Fibroblast of gingiva (primary cell): Measurements from ENCODE around the gene SIRT7.

Source experiments
- DNase-seq: peaks from one replicate; pipeline ENCODE4 v3.0.0-alpha.2; 2011; ENCODE audit warnings: low read depth

The SIRT7 gene, protein sequence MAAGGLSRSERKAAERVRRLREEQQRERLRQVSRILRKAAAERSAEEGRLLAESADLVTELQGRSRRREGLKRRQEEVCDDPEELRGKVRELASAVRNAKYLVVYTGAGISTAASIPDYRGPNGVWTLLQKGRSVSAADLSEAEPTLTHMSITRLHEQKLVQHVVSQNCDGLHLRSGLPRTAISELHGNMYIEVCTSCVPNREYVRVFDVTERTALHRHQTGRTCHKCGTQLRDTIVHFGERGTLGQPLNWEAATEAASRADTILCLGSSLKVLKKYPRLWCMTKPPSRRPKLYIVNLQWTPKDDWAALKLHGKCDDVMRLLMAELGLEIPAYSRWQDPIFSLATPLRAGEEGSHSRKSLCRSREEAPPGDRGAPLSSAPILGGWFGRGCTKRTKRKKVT

GRCh38 chr17:81917565-81918332 lies at the start of gene SIRT7:
TSS of gene SIRT7 (minus strand) at chr17:81918176. CDS start at chr17:81918131, 45 bp downstream.
- peak; percentile 58 for DNase-seq

DNA sequence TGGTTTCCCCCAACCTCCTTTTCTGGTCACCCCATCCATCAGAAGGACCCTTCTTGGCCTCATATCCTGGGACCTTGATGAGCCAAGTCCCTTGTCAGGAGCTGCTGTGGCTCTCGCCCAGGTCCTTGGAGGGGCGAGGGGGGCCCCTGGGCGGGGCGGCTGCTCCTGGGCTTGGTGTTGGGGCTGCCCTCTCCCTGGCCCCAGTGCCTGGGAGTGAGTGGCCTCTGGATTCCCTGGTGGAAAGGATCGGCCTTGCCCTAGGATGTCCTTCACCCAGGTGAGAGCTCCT lies 49.2 kb upstream of the SIRT7 start:
- DNase-seq = no peak

DNA sequence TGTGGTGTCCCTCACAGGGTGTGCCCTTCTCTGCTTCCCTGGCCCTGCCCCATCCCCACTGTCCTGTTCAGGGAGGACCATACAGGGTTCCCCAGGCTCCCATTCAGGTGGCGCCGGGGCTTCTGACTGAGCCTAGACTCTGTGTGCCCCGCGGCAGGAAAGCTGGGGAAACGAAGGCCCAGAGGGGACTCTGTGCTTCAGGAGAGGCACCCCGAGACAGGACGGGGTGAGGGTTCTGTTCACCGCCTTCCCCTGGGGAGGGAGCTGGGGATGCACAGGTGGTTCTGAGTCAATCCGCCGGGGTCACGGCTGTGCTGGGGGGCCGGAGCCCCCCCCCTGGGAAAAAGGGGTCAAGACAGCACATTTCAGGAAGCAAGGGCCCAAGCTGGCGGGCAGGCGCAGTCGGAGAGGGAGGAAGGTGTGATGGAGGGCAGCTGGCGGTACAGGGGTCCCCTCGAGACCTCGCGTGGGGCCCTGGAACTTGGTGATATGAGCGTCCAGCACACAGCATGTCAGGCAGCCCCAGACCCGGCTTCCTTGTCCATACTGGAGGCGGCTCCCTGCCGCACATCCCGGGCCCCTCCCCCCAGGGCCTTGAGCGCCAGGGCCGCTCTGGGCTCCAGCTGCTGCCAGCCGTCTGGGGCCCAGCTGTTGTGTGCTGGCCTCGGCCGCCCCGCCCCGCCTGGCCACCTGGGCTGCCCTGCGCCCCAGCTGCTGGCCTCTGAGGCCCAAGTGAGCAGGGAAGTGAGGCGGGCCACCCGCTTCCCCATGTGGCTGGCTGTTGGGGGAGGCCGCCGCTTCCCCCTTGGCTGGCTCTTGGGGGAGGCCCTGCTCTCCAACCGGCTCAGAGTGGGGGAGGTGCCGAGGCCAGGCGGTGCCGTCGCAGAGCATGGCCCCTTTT lies 48.6 kb upstream of the SIRT7 start:
- DNase-seq = peak; percentile 37

DNA sequence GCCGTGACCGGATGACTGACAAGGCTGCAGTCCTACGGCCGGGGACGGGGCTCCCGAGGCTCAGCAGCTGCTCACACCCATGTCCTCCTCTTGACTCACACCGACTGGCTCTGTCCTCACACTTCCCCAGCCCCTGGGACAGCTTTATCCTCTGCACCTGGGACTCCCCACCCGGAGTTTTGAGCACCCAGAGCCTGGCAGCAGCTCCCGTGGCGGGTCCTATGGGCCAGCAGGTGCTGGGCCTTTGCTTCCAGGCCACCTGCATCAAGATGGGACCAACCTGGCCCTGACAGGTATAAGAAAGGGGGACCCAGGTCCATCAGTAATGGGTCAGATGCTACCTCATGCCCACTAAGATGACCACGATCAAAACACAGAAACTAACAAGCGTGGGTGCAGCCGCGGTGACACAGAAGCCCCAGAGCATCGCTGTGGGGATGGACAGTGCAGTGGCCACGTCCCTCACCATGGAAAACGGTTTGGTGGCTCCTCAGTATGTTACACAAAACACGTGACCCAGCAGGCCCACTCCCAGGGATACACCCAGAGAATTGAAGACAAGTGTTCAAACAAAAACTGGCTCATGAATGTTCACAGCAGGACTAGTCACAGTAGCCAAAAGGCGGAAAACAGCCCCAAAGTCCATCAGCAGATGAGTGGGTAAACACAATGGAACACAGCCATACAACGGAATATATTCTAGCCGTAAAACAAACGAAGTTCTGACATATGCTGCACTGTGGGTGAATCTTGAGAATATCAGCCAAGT lies 46.3 kb upstream of the SIRT7 start:
- DNase-seq = no peak

GRCh38 chr17:81962499-81963441 lies 44.8 kb upstream of the SIRT7 start:
- no peak for DNase-seq

GRCh38 chr17:81961521-81962498 lies 43.8 kb upstream of the SIRT7 start:
- DNase-seq = no peak

GRCh38 chr17:81961087-81961511 lies 43.1 kb upstream of the SIRT7 start, which contains the start of gene NOTUM:
TSS of gene NOTUM (minus strand) at chr17:81961187. CDS start at chr17:81960909, 278 bp downstream.
- no peak for DNase-seq

DNA sequence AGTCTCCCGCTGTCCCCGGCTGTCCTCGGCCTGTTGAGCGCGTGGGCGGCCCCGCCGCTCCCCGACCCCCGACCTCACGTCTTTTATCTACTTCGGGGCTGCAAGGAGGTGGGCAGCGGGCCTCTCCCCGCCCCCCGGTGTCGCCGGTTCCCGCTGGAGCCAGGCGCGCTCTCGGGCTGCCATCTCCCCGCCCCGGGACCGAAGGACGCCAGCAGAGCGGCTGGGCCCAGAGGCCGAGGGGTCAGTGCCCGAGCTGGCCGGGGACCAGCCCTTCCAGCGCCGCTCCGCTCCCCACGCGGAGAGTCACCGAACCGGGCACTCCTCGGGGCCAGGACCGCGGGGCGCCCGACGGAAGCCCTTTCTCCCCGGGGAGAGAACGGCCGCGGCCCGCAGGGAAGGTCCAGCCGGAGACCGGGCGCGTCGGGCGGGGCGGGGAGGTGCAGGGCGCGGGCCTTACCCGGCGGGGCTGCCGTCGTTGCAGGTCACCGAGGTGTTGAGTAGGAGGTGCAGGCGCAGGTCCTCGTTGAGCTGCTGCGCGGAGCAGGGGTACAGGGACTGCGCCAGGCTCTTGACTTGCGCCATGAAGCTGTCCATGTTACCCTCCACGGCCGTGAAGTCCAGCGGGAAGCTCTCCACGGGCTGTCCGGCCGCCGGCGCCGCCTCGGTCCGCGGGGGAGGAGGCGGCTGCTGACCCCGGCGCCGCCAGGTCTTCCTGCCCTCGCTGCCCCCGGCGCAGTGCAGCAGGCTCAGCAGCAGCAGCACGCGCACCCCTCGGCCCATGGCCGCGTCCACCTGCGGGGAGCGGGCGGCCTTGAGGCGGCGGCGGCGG lies 42.4 kb upstream of the SIRT7 start:
- no peak for DNase-seq

DNA sequence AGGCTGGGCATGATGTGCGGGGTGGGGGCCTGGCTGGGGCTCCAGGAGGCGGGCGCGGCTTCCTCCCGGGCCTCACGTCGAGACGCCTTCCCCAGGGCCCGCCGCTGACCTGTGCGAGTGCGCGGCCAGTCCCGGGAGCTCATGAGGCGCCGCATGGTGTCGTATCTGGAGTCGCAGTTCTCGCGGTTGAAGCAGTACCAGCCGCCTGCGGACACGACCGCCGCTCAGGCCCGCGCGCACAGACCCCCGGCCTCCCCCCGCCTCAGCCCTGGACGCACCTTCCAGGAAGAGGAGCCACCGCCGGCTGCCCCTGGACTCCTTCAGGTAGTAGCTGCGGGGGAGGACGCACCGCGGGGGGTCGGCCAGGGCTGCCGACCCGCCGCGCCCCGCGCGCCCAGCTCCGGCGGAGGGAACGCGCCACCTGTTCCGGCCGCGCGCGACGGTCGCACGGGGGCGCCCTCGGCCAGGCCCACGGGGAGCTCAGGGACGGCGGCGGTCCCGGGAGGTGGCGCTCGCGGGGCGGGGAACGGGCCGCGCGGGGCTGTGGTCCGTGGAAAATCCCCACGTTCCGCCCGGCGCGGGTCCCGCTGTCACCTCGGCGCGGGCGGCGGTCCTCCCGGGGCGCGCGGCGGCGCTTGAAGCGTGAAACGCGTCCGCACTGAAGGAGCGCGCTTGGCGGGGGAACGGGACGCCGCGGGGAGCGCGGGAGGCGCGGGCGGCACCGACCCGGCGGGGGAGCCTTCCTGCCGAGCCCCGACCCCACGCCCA lies 41.6 kb upstream of the SIRT7 start:
- DNase-seq = no peak

- no peak for DNase-seq
Observed at GRCh38 chr17:81958633-81959342, 40.8 kb upstream of the SIRT7 start.

GRCh38 chr17:81957691-81958432 lies 39.9 kb upstream of the SIRT7 start:
- DNase-seq = no peak

- no peak for DNase-seq
Observed at GRCh38 chr17:81956607-81957589, 38.9 kb upstream of the SIRT7 start.

DNA sequence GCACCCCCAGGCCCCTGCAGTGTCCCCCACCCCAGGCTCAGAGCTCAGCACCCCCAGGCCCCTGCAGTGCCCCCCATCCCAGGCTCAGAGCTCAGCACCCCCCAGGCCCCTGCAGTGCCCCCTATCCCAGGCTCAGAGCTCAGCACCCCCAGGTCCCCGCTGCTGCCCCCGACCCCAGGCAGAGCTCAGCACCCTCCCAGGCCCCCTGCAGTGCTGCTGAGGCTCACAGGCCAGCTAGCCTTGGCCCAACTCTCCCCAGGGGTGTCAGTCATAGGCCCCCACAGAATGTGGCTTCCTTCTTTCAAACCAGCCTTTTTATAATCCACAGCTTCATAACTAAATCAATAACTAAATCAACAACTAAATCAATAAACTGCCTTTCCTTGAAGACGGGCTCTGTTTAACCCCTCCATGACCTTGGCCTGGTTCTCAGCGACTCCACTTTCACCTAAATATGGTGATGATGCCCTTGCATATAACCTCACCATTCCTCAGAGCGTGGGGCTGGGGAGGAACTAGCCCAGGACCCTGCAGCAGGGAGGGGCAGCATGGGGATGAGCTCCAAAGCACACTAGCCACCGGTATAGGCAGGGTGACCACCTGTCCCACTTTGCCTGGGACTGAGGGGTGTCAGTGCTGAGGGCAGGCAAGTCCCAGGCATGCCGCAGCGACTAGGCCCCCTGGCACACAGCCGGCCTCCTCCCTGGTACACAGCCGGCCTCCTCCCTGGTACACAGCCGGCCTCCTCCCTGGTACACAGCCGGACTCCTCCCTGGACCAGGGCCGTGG lies 38.0 kb upstream of the SIRT7 start:
- DNase-seq = no peak

- no peak for DNase-seq
Observed at GRCh38 chr17:81955058-81955681, 37.2 kb upstream of the SIRT7 start.
